ENCODE data around the gene GRAP2.

DNA sequence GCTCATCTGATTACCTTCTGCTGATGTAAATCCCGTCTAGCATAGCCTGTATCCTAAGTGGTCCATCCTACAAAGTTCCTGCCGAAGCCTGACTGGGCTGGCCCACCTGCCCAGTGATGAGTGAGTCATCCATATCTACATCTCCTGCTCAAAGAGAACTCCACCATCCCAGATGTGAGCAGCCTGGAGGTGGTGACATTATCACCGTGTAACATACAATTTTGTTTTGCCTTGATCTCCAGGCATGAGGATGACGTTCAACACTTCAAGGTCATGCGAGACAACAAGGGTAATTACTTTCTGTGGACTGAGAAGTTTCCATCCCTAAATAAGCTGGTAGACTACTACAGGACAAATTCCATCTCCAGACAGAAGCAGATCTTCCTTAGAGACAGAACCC is 64.9 kb downstream of the GRAP2 start:
- TF ChIP-seq, protein P1, sequence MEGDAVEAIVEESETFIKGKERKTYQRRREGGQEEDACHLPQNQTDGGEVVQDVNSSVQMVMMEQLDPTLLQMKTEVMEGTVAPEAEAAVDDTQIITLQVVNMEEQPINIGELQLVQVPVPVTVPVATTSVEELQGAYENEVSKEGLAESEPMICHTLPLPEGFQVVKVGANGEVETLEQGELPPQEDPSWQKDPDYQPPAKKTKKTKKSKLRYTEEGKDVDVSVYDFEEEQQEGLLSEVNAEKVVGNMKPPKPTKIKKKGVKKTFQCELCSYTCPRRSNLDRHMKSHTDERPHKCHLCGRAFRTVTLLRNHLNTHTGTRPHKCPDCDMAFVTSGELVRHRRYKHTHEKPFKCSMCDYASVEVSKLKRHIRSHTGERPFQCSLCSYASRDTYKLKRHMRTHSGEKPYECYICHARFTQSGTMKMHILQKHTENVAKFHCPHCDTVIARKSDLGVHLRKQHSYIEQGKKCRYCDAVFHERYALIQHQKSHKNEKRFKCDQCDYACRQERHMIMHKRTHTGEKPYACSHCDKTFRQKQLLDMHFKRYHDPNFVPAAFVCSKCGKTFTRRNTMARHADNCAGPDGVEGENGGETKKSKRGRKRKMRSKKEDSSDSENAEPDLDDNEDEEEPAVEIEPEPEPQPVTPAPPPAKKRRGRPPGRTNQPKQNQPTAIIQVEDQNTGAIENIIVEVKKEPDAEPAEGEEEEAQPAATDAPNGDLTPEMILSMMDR (IDR thresholded peaks at IDR 0.05; ENCODE audit: insufficient read depth, low read length) = no peak
- TF ChIP-seq, protein P2, sequence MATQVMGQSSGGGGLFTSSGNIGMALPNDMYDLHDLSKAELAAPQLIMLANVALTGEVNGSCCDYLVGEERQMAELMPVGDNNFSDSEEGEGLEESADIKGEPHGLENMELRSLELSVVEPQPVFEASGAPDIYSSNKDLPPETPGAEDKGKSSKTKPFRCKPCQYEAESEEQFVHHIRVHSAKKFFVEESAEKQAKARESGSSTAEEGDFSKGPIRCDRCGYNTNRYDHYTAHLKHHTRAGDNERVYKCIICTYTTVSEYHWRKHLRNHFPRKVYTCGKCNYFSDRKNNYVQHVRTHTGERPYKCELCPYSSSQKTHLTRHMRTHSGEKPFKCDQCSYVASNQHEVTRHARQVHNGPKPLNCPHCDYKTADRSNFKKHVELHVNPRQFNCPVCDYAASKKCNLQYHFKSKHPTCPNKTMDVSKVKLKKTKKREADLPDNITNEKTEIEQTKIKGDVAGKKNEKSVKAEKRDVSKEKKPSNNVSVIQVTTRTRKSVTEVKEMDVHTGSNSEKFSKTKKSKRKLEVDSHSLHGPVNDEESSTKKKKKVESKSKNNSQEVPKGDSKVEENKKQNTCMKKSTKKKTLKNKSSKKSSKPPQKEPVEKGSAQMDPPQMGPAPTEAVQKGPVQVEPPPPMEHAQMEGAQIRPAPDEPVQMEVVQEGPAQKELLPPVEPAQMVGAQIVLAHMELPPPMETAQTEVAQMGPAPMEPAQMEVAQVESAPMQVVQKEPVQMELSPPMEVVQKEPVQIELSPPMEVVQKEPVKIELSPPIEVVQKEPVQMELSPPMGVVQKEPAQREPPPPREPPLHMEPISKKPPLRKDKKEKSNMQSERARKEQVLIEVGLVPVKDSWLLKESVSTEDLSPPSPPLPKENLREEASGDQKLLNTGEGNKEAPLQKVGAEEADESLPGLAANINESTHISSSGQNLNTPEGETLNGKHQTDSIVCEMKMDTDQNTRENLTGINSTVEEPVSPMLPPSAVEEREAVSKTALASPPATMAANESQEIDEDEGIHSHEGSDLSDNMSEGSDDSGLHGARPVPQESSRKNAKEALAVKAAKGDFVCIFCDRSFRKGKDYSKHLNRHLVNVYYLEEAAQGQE (IDR thresholded peaks at IDR 0.05; ENCODE audit: insufficient replicate concordance, low read depth) = no peak
- TF ChIP-seq POLR2AphosphoS5 (IDR thresholded peaks at IDR 0.05; ENCODE audit: low read depth) (no peak), SPI1 (IDR thresholded peaks at IDR 0.05; ENCODE audit: borderline replicate concordance, low read depth) (no peak)
